ENCODE data around the gene TTC33.
"Not testable (repeated sequence)": the region's sequence is repeated elsewhere in the genome, so short reads cannot be mapped to it uniquely, and the experiment has no call there.

The TTC33 gene

GRCh38 chr5:40755407-40756365, at the start of gene TTC33:
TTC33 (minus strand) TSS chr5:40755961; CDS start chr5:40747018, 8,943 bp downstream.
- DNase-seq (ENCODE audit: low spot score) = peak; percentile 93

- no peak for DNase-seq (ENCODE audit: low spot score)
These were observed 46.2 kb upstream of the TTC33 start for GRCh38 chr5:40801771-40802562.

DNA sequence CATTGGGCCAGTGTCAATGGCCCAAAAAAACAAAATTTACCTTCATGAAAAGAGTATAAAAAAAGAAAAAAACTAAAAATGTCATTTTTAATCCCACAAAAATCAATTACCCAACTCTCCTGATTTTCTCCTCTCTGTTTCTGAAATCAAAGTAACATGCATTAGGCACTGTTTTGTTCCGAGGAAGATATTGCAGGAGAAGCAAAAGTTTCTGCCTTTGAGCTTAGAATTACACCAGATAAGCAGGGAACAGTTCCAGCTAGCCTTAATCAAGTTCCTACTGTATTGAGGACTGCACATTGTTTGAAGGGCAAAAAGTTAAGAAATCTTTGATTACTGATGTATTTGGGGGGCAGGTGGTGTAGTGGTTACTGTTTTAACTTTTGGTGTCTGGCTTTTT, 43.5 kb upstream of the TTC33 start:
- no peak for DNase-seq (ENCODE audit: low spot score)

GRCh38 chr5:40798801-40799210, 43.0 kb upstream of the TTC33 start:
- DNase-seq (ENCODE audit: low spot score) = peak; percentile 57

- peak; percentile 89 for DNase-seq (ENCODE audit: low spot score)
These were observed 42.4 kb upstream of the TTC33 start, which contains the start of gene PRKAA1 for GRCh38 chr5:40798012-40798800. PRKAA1 (minus strand) TSS chr5:40798374; CDS start chr5:40798189, 185 bp downstream.

DNA sequence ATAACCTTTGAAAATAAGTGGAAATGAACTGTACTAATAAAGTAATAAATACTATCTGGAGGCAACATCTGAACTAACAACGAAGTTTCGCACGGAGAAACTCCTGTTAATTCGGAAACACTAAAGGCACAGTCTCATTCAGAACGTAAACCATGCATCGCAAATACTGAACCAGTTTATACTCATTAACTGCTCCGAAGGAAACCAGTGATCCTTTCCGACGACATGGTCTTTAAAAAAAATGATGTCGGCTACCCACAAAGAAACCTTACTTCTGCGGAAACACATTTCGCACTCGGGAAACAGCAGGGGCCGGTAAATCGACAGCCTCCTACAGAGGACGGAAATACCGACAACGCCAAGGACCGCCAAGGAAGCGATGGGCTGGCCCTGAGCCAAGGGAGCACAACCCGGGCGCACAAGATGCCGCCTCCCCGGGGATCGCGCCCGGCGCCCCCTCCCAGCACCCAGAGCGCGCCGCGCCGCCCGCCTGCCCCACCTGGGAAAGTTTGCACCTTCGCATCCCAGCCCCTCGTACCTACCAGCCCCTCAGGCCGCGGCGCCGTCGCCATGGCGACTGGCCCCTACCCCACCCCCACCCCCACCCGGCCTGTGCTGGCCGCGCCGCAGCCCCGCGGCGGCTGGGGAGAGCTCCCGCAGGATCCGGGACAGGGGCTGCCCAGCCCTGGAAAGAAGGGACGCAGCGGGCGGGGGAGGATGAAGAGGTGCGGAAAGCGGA, 41.7 kb upstream of the TTC33 start:
- DNase-seq (ENCODE audit: low spot score) = peak; percentile 54

DNA sequence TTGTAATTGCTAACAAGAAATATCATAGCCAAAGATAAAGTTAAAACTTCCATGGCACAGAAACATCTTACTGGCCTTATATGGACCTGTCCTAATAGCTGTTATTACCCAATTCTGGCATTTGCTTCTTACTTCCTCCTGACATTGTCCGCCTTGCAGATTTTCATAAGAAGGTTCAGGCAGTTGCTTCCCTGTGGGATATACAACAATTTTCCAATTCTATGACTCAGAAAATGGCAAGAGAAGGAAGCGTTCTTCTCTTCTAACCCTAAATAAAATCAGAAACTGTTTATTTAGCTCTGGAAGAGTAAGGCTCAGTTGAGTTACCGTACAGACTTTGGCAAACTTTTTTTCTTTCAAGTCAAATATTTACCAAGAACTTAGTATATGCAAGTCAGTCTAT, 40.7 kb upstream of the TTC33 start:
- DNase-seq (ENCODE audit: low spot score) = peak; percentile 17

DNA sequence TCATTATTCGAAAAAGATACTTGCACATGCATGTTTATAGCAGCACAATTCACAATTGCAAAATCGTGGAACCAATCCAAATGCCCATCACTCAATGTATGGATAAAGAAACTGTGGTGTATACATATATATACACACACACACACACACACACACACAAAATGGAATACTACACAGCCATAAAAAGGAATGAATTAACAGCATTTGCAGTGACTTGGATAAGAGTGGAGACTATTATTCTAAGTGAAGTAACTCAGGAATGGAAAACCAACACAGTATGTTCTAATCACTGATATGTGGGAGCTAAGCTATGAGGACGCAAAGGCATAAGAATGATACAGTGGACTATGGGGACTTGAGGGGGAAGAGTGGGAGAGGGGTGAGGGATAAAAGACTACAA, 39.1 kb upstream of the TTC33 start:
- DNase-seq (ENCODE audit: low spot score) = not testable (repeated sequence)

DNA sequence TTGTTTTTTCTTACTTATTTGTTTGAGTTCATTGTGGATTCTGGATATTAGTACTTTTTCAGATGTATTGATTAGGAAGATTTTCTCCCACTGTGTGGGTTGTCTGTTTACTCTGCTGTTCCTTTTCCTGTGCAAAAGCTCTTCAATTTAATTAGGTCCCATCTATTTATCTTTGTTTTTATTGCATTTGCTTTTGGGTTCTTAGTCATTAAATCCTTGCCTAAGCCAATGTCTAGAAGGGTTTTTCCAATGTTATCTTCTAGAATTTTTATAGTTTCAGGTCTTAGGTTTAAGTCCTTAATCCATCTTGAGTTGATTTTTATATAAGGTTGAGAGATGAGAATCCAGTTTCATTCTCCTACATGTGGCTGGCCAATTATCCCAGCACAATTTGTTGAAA, 38.6 kb upstream of the TTC33 start:
- not testable (repeated sequence) for DNase-seq (ENCODE audit: low spot score)

GRCh38 chr5:40792691-40793090, 36.9 kb upstream of the TTC33 start:
- not testable (repeated sequence) for DNase-seq (ENCODE audit: low spot score)

DNA sequence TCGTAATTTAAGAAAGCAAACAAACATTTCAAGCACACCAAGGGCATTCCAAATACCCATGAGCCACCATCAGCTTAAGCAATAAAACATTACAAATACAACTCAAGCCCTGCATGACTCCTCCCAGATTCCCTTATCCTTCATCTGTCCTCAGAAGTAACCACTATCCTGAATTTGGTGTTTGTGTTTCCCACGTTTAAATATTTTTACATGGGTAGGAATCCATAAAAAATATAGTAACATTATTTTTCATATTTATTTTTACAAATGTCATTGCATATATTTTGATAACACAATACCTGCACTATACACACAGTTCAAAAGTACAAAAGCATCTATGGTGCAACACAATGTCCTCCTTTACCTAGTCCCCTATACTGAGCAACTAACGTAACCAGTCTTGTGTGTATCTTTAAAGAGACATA, 36.0 kb upstream of the TTC33 start:
- DNase-seq (ENCODE audit: low spot score) = no peak

- no peak for DNase-seq (ENCODE audit: low spot score)
These were observed 35.3 kb upstream of the TTC33 start for GRCh38 chr5:40790947-40791593.

GRCh38 chr5:40788941-40789340, 33.2 kb upstream of the TTC33 start:
- DNase-seq (ENCODE audit: low spot score) = not testable (repeated sequence)

DNA sequence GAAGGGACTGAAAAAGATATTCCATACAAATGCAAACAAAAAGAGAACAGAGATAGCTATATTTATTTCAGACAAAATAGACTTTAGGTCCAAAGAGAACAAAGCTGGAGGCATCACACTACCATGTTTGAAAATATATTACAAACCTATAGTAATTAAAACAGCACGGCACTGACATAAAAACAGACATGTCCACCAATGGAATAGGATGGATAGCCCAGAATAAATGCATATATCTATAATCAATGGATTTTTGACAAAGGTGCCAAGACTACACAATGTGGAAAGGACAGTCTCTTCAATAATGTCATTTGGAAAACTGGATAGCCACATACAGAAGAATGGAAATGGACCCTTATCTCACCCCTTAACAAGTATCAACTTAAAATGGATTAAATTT, 32.2 kb upstream of the TTC33 start:
- no peak for DNase-seq (ENCODE audit: low spot score)

- DNase-seq (ENCODE audit: low spot score) = not testable (repeated sequence)
These were observed 30.9 kb upstream of the TTC33 start for GRCh38 chr5:40786664-40787063.

GRCh38 chr5:40784916-40785315, 29.2 kb upstream of the TTC33 start:
- no peak for DNase-seq (ENCODE audit: low spot score)

- no peak for DNase-seq (ENCODE audit: low spot score)
These were observed 28.4 kb upstream of the TTC33 start for GRCh38 chr5:40784027-40784653.

- peak; percentile 26 for DNase-seq (ENCODE audit: low spot score)
These were observed 26.2 kb upstream of the TTC33 start for GRCh38 chr5:40781843-40782409.

DNA sequence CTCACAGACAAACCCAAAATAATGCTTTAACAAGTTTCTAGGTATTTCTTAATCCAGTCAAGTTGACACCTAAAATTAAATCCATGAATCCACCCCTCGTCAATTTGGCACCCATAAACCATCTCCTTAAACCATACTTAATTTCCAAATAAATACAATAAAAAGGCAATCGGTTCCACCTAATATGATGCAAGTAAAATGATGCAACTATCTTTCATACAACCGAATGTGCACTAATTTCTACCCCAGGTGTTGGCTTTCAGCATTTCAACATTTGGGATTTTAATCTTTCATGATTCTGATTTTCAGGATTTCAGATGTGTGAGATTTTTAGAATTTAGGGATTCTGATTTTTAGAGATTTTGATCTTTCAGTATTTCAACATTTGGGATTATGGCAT, 25.1 kb upstream of the TTC33 start:
- no peak for DNase-seq (ENCODE audit: low spot score)

DNA sequence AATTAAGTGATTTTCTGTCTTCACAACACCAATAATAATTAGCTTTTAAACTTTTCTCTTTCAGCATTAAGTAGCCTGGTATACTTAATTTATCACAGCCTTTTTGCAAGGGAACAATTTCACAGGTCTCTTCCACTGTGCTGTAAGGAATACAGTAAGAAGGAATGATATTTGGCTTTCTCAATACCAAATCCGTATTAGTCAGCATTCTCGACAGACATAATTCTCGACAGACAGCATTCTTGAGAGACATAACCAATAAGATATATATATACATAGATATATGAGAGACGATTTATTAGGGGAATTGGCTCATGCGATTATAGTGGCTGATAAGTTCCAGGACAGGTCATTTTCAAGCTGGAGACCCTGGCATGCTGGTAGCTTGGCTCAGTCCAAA, 24.4 kb upstream of the TTC33 start:
- DNase-seq (ENCODE audit: low spot score) = no peak

Measured in hepatic stellate cell (primary cell).